Adipose tissue (tissue), 3 donors: ENCODE results near the gene SPRN. TPM values are rescaled to one million over a fixed set of nuclear protein-coding genes. Genes with fewer than 3 reads are reported as not detected.
"Not testable (repeated sequence)": the region's sequence is repeated elsewhere in the genome, so short reads cannot be mapped to it uniquely, and the experiment has no call there.

Source experiments
- H3K27ac ChIP-seq: one replicate; pipeline ENCODE4 v1.5.1; 2013; ENCODE audit warnings: low read depth, low read length
- WGBS, 3 donors: extraction: QIAGEN DNeasy Blood & Tissue Kit; methylation state at CpG; one replicate each; pipeline ENCODE4 v1.1.7; 2013; 5-methylcytosine and 5-hydroxymethylcytosine counted together
- polyA plus RNA-seq, 3 donors: library from polyadenylated mRNA; stranded (reverse); fragments of 200-250 nt; gene quantifications; one replicate each; pipeline ENCODE4 v1.2.3, GENCODE V29; 2013
- donor health status: healthy with polysubstance abuse.
- donor health status: Bipolar disorder and iron deficiency.
- donor health status: healthy.

SPRN gene
- polyA plus RNA-seq, 3 donors = 0.11 to 0.18 (median 0.16) TPM

GRCh38 chr10:133419211-133419950, 5.0 kb downstream of the SPRN start:
- no peak overlapping the region for H3K27ac ChIP-seq
- 91 to 95% (median 94%) methylated on average over 34 of the region's 34 CpGs for WGBS, 3 donors

DNA sequence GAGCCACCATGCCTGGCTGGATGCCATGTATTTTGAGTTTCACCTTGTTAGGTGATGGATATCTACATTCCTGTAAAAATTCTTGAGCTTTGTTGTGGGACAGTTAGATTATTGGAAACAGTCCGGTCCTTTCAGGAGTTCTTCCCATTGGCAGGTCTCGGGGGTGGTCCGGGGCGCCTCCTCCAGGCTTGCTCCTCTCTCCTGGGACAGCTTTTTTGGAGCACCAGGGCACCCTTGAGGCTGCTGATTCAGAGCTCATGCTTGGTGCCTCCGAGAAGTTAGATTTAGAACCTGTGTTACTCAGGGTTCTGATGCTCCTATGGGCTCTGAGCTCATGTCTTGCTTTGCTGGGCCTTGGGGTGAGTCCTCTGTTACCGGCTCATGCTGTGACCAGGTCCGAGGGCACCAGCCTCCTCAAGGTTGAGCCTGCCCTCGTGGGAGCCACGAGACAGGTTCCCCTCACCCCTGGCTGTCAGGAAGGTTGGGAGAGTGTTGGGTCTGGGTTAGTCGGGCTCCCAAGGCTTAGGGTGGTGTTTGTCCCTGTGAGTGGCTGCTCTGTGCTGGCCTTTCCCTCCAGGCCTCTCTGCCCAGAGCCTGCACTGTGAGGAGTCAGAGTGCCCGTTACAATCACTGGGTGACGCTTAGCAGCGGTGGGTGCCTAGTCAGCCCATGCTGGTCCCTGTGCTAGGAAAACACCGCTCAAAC, 6.0 kb downstream of the SPRN start:
- WGBS, 3 donors = 96% methylated on average over 14 of the region's 14 CpGs
- no peak overlapping the region for H3K27ac ChIP-seq

DNA sequence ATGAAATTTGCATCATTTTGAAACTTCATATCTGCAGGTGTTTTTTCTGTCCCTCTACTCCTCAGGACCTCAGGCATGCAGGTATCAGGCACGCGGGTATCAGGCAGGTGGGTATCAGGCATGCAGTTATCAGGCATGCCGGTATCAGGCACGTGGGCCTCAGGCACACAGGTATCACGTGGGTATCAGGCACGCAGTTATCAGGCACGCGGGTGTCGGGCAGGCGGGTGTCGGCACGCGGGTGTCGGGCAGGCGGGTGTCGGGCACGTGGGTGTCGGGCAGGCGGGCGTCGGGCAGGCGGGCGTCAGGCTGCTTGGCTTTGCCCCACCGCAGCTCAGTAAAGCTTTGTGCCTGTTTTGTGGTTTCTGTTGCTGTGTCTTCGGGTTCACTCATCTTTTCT, 8.7 kb downstream of the SPRN start:
- H3K27ac ChIP-seq = no peak overlapping the region
- WGBS, 3 donors = 92 to 96% (median 93%) methylated on average over 19 to 25 of the region's 25 CpGs

- 96 to 99% (median 98%) methylated on average over 19 to 21 of the region's 23 CpGs for WGBS, 3 donors
- H3K27ac ChIP-seq = not testable (repeated sequence)
Observed at GRCh38 chr10:133414401-133414800, 10.0 kb downstream of the SPRN start.

DNA sequence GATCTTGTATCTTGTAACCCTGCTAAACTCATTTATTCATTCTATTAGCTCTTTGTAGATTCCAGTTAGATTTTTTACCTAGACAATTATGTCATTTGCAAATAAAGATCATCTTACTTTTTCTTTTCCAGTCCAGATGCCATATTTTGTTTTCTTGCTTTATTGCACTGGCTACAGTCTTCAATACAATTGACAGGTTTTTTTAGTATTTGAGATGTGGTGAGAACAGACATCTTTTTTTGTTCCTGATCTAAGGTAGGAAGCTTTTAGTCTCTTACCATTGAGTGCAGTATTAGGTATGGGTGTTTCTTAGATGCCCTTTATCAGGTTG, 12.1 kb downstream of the SPRN start:
- no peak overlapping the region for H3K27ac ChIP-seq

- 96 to 98% (median 96%) methylated on average over 7 of the region's 7 CpGs for WGBS, 3 donors
- no peak overlapping the region for H3K27ac ChIP-seq
Observed at GRCh38 chr10:133411523-133412380, 12.7 kb downstream of the SPRN start.

DNA sequence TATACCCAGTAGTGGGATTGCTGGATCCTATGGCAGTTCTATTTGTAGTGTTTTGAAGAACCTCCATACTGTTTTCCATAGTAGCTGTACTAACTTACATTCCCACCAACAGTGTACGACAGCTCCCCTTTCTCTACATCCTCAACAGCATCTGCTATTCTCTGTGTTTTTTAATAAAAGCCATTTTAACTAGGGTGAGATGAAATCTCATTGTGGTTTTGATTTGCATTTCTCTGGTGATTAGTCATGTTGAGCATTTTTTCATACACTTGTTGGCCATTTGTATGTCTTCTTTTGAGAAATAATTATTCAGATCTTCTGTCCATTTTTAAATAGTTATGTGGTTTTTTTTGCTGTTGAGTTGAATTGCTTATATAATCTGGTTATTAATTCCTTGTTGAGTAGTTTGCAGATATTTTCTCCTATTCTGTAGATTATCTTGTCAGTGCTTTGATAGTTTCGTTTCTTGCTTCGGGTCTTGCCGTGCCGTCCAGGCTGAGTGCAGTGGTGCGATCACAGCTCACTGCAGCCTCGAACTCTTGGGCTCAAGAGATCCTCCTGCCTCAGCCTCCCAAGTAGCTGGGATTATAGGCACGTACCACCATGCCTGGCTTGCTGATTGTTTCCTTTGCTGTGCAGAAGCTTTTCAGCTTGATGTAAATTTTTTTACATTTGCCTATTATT, 18.4 kb downstream of the SPRN start:
- 85 to 97% (median 95%) methylated on average over 8 of the region's 8 CpGs for WGBS, 3 donors
- H3K27ac ChIP-seq = no peak overlapping the region

DNA sequence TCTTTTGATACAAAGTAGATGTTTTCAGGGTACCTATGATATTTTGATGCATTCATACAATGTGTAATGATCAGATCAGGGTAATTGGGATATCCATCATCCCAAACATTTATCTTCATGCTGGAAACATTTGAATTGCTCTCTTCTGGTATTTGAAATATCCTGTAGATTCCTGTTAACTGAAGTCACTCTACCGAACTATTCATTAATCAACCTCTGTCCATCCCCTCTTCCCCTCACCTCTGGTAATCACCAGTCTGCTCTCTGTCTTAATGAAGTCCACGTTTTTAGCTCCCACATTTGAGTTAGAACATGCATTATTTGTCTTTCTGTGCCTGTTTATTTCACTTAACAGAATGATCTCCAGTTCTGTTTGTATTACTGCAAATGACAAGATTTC, 19.2 kb downstream of the SPRN start:
- 52 to 67% (median 54%) methylated on average over 2 of the region's 2 CpGs for WGBS, 3 donors
- no peak overlapping the region for H3K27ac ChIP-seq

DNA sequence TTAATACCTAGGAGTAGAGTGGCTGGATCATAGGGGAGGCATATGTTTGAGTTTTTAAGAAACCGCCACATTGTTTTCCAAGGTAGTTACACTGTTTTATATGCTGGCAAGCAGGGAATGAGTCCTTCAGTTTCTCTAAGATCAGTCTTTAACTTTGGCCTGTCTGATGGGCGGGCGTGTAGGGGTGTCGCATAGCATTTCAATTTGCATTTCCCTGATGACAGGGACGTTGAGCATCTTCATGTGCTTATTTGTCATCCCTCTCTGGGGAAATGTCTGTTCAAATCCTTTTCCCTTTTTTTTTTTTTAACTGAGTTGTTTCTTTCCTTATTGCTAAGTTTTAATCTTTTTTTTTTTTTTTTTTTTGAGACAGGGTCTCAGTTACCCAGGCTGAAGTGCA, 20.6 kb downstream of the SPRN start:
- H3K27ac ChIP-seq = no peak overlapping the region
- 86 to 95% (median 89%) methylated on average over 5 of the region's 5 CpGs for WGBS, 3 donors

DNA sequence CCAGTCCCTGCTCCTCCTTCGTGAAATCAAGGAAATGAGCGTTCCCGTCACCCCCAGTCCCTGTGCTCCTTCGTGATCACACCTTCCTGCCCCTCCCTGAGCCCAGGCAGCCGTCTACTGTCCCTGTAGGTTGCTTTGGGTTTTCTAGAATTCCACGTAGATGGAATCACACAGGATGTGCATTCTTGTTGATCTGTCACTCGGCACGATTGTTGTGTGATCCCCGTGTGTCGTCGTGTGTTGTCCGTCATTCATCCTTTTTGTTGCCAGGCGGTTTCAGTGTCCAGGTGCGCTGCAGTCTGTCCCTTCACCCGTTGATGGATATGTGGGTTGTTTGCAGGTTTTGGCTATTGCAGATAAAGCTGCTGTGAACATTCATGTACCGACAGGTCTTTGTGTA, 21.1 kb downstream of the SPRN start:
- H3K27ac ChIP-seq = no peak overlapping the region
- WGBS, 3 donors = 85 to 88% (median 86%) methylated on average over 16 of the region's 16 CpGs

DNA sequence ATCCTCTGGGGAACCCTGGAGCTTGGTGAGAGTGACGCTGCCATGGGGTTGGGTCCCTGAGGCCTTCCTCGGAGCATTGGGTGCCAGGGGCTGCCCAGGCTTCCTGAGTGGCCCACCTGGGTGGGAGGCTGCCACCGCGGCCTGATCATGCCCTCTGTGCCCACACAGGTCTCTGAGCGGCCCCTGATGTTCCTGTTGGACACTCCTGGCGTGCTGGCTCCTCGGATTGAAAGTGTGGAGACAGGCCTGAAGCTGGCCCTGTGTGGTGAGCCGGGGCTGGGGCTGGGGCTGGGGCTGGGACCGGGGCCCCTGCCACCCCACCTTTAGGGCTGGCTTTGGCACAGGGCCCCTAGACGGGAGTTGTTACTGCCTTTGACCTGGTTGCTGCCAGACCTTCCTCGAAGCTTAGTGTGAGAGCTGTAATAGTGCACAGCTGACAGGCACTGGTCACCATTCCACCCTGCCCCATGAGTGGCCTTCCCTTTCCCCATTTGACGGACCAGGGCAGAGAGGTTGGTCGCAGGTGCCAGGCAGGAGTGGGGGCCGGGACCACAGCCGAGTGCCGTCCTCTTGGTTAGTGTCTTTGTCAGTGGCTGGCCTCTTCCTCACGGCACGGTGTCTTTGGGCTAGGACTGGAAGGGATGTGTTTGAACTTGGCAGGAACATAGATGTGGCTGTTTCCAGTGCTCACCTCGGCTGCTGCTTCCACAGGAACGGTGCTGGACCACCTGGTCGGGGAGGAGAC, 22.3 kb downstream of the SPRN start:
- WGBS, 3 donors = 95 to 97% (median 96%) methylated on average over 20 to 21 of the region's 21 CpGs
- no peak overlapping the region for H3K27ac ChIP-seq

GRCh38 chr10:133401500-133401899, 22.9 kb downstream of the SPRN start:
- no peak overlapping the region for H3K27ac ChIP-seq
- WGBS, 3 donors = 91 to 95% (median 94%) methylated on average over 12 of the region's 12 CpGs

DNA sequence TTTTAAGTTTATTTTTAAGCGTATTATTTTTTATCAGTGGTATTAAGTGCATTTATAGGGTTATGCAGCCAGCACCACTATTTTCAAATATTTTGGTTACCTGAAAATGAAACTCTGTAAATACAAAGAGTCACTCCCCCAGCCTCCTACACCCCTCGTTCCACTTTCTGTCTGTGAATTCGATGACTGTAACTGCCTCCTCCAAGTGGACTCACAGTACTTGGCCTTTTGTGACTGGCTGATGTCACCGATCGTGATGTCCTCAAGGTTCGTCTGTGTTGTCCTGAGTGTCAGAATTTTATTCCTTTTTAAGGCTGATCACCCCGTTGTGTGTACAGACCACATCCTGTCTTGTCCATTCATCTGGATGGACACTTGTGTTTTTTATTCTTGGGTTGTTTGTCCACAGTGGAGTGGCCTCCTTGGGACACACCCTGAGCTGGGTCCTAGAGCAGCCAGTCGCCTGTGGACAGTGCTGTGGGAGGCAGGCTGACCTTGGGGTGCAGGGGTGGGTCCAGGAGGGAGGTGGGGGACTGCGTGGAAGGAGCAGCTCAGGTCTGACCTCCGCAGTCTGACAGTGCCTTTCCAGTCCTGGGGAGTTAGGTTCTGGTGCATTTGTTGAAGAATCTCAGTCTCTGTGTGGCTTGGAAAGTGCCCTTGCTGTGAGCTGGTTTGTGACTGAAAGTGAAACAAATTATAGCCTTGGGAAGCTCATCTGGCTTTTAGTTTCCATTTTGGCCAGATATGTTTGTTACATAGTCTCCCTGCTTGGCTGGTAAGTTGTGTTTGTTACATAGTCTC, 23.6 kb downstream of the SPRN start:
- WGBS, 3 donors = 86 to 88% (median 87%) methylated on average over 10 of the region's 10 CpGs
- H3K27ac ChIP-seq = no peak overlapping the region

- WGBS, 3 donors = 93 to 97% (median 97%) methylated on average over 18 to 19 of the region's 19 CpGs
- no peak overlapping the region for H3K27ac ChIP-seq
Observed at GRCh38 chr10:133399123-133399601, 25.3 kb downstream of the SPRN start.

GRCh38 chr10:133397938-133398337, 26.5 kb downstream of the SPRN start:
- 95 to 98% (median 97%) methylated on average over 7 of the region's 7 CpGs for WGBS, 3 donors
- no peak overlapping the region for H3K27ac ChIP-seq

- 93 to 95% (median 93%) methylated on average over 19 of the region's 19 CpGs for WGBS, 3 donors
- H3K27ac ChIP-seq = no peak overlapping the region
Observed at GRCh38 chr10:133396035-133396624, 28.3 kb downstream of the SPRN start.

GRCh38 chr10:133394801-133395221, 29.6 kb downstream of the SPRN start:
- WGBS, 3 donors = 22 to 33% (median 32%) methylated on average over 21 of the region's 21 CpGs
- H3K27ac ChIP-seq = no peak overlapping the region
